ENCODE data around the gene NDUFAF7. TPM values are rescaled to one million over a fixed set of nuclear protein-coding genes. Genes with fewer than 3 reads are reported as not detected.

Gene NDUFAF7
- total RNA-seq, 1 experiment from 2014 or later: 103 TPM

GRCh38 chr2:37282746-37283145 lies 51.3 kb downstream of the NDUFAF7 start:
- Mint-ChIP-seq H3K36me3 (ENCODE audit: insufficient read depth in 1 of 3, low read depth in 3 of 3) (peaks cover 14 to 53% (median 51%) of the 10 kb centered on the region in 3 experiments; a peak in 6 of 7 replicates), H3K27me3 (ENCODE audit: low read depth) (no peaks in the 10 kb centered on the region), H3K27ac (no peak overlapping the region), H3K4me3 (no peak overlapping the region), H3K4me1 (no peaks in the 10 kb centered on the region), H3K9me3 (no peaks in the 10 kb centered on the region)
- Histone ChIP-seq H2BK15ac (ENCODE audit: low read depth, low read length) (no peak overlapping the region), H3K23me2 (ENCODE audit: insufficient read length, low read depth, low read length, poor library complexity, severe bottlenecking) (no peaks in the 10 kb centered on the region), H3K14ac (ENCODE audit: insufficient read depth, low read length) (no peak overlapping the region), H2BK12ac (ENCODE audit: insufficient read length, low read depth, low read length) (no peak overlapping the region), H3T11ph (ENCODE audit: low read length) (no peak overlapping the region), H2BK5ac (ENCODE audit: insufficient read length, low read length) (no peak overlapping the region), H3K27ac (ENCODE audit: insufficient read length, low read depth, low read length) (no peak overlapping the region), H3K18ac (ENCODE audit: insufficient read length, low read depth, low read length) (no peak overlapping the region), H3K9me3 (ENCODE audit: control insufficient read depth, low read depth, low read length) (no peaks in the 10 kb centered on the region), H3K56ac (ENCODE audit: insufficient read length, low read depth, low read length) (no peak overlapping the region), H2BK120ac (ENCODE audit: low read depth, low read length, poor library complexity, severe bottlenecking) (no peak overlapping the region), H3K79me1 (ENCODE audit: insufficient read depth, low read depth, low read length, poor library complexity, severe bottlenecking) (no peaks in the 10 kb centered on the region), H3K79me2 (ENCODE audit: insufficient read depth, low read length) (no peaks in the 10 kb centered on the region), H2AK5ac (ENCODE audit: insufficient read length, low read length) (no peak overlapping the region), H2BK20ac (ENCODE audit: low read depth, low read length, poor library complexity, severe bottlenecking) (no peak overlapping the region), H3K27me3 (ENCODE audit: insufficient read depth, low read length) (no peaks in the 10 kb centered on the region), H3K4me1 (ENCODE audit: insufficient read depth, low read length) (no peaks in the 10 kb centered on the region), H3K4ac (ENCODE audit: low read depth, low read length) (no peak overlapping the region), H4K91ac (ENCODE audit: insufficient read length, low read depth, low read length) (no peak overlapping the region), H4K8ac (replicated peaks; ENCODE audit: insufficient read length, low read depth, low read length) (no peak overlapping the region), H3K4me2 (ENCODE audit: insufficient read depth, insufficient read length, low read length) (no peak overlapping the region), H3K23ac (ENCODE audit: insufficient read length, low read depth, low read length) (no peak overlapping the region), H4K20me1 (ENCODE audit: control insufficient read depth, insufficient read depth, insufficient read length) (no peaks in the 10 kb centered on the region), H2AFZ (ENCODE audit: low read length) (no peak overlapping the region), H3K9ac (ENCODE audit: extremely low read depth, insufficient read length, low read length) (no peak overlapping the region), H4K5ac (ENCODE audit: insufficient read length, low read depth, low read length) (no peak overlapping the region)
- TF ChIP-seq CTCF (conservative IDR thresholded peaks at IDR 0.05): no peak
- WGBS (ENCODE audit: extremely low coverage, insufficient read length, low lambda C conversion rate): no CpG with 5 or more reads among the region's 2 CpGs
- DNase-seq: no peak

Measured in H9 (cell line).